RPMI8226 (cell line): ENCODE results near the gene CRB1.

ENCODE experiments used
- DNase-seq: peaks from one replicate; pipeline ENCODE4 v3.0.0-alpha.2; 2015

The CRB1 gene

GRCh38 chr1:197268012-197268411 is at the start of gene CRB1:
Gene CRB1, plus strand, starts transcription at chr1:197268252. Its CDS starts 161 bp downstream, at chr1:197268413.
- no peak for DNase-seq

GRCh38 chr1:197218857-197219256 is 49.2 kb upstream of the CRB1 start:
- no peak for DNase-seq

GRCh38 chr1:197222025-197222685 is 45.9 kb upstream of the CRB1 start:
- DNase-seq, result no peak

GRCh38 chr1:197222780-197223179 is 45.3 kb upstream of the CRB1 start:
- DNase-seq, result no peak

- no peak for DNase-seq
Observed at GRCh38 chr1:197224160-197224559, 43.9 kb upstream of the CRB1 start.

- DNase-seq, result no peak
Observed at GRCh38 chr1:197225611-197226010, 42.4 kb upstream of the CRB1 start.

GRCh38 chr1:197234581-197234980 is 33.5 kb upstream of the CRB1 start:
- no peak for DNase-seq

- DNase-seq, result no peak
Observed at GRCh38 chr1:197235355-197235754, 32.7 kb upstream of the CRB1 start.

GRCh38 chr1:197247465-197247864 is 20.6 kb upstream of the CRB1 start:
- DNase-seq, result no peak

GRCh38 chr1:197249324-197249723 is 18.7 kb upstream of the CRB1 start:
- DNase-seq, result no peak

GRCh38 chr1:197250616-197251015 is 17.4 kb upstream of the CRB1 start:
- DNase-seq, result no peak

GRCh38 chr1:197252973-197253372 is 15.1 kb upstream of the CRB1 start:
- DNase-seq, result no peak

GRCh38 chr1:197254866-197255265 is 13.2 kb upstream of the CRB1 start:
- DNase-seq, result no peak

- no peak for DNase-seq
Observed at GRCh38 chr1:197264936-197265567, 3.0 kb upstream of the CRB1 start.

GRCh38 chr1:197269053-197269452 is 1.0 kb downstream of the CRB1 start:
- DNase-seq, result no peak

- DNase-seq, result no peak
Observed at GRCh38 chr1:197272791-197273190, 4.7 kb downstream of the CRB1 start.

- no peak for DNase-seq
Observed at GRCh38 chr1:197277166-197277565, 9.1 kb downstream of the CRB1 start.

GRCh38 chr1:197284325-197284724 is 16.3 kb downstream of the CRB1 start:
- no peak for DNase-seq

- DNase-seq, result no peak
Observed at GRCh38 chr1:197284966-197285365, 16.9 kb downstream of the CRB1 start.

- DNase-seq, result no peak
Observed at GRCh38 chr1:197285526-197286205, 17.6 kb downstream of the CRB1 start.

- no peak for DNase-seq
Observed at GRCh38 chr1:197286634-197287033, 18.6 kb downstream of the CRB1 start.

GRCh38 chr1:197287863-197288262 is 19.8 kb downstream of the CRB1 start:
- DNase-seq, result no peak

- DNase-seq, result no peak
Observed at GRCh38 chr1:197302775-197303174, 34.7 kb downstream of the CRB1 start.

- DNase-seq, result no peak
Observed at GRCh38 chr1:197303463-197303862, 35.4 kb downstream of the CRB1 start.
